PC-3 (cell line): ENCODE data around the gene PELI2.

Source experiments
- CTCF ChIP-seq: fragments of 300-600 bp; sonication (generic); conservative IDR thresholded peaks from 2 replicates; pipeline ENCODE4 v1.5.1; 2017; ENCODE audit warnings: antibody characterized with exemption, low read depth, mild to moderate bottlenecking, low read length
- EZH2 ChIP-seq: fragments of 300-600 bp; sonication (generic); IDR thresholded peaks from one replicate; pipeline ENCODE4 v1.6.1; 2017; ENCODE audit warnings: antibody characterized with exemption, mild to moderate bottlenecking, low read length; ENCODE audit not compliant: unreplicated experiment
- EZH2phosphoT487 ChIP-seq: fragments of 300-600 bp; sonication (generic); IDR thresholded peaks from 2 replicates; pipeline ENCODE4 v1.6.1; 2018; ENCODE audit warnings: mild to moderate bottlenecking, antibody characterized with exemption, low read length, borderline replicate concordance

DNA sequence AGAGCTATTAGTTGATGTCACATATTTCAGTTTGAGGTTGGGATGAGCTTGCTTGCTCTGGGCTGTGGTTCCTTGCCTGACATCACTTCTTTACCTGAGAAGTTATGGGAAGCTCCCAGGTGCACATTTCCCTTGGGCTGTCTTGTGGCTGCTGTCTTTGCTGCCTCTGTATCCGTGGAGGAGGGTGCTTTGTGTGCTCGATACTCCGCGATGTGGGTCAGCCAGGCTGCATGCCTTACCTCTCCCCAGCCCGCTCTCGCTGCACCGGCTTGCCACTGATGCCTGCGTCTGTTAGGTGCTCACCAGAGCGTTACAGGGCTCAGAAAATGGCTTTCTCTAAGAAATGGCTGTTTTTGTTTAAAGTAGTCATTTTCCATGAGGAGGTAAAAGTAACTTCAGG is 19.6 kb downstream of the PELI2 start:
- no peak for TF ChIP-seq CTCF
- no peak for TF ChIP-seq EZH2phosphoT487
- no peak for TF ChIP-seq EZH2
